A172 (cell line): Measurements from ENCODE around the gene BTG3. TPM values are rescaled to one million over a fixed set of nuclear protein-coding genes. Genes with fewer than 3 reads are reported as not detected.
A peak's percentile ranks its signal among the peaks of the same experiment; 100 is the strongest.

ENCODE experiments used
- DNase-seq: peaks from one replicate; pipeline ENCODE4 v3.0.0-alpha.2; 2015; ENCODE audit warnings: low spot score
- total RNA-seq: library from RNA; depleted of rRNA; stranded (reverse); fragments of >200 nt; shearing (Covaris generic); gene quantifications from 2 replicates; pipeline ENCODE4 v1.2.3, GENCODE V29; 2014

Gene BTG3
- total RNA-seq, 1 experiment from 2014 or later = 41.8 TPM

GRCh38 chr21:17585875-17586450 is 26.7 kb downstream of the BTG3 start:
- DNase-seq = peak; percentile 67

GRCh38 chr21:17583898-17584297 is 28.8 kb downstream of the BTG3 start:
- no peak for DNase-seq

GRCh38 chr21:17580319-17580718 is 32.4 kb downstream of the BTG3 start:
- DNase-seq = no peak

- no peak for DNase-seq
Observed at GRCh38 chr21:17578876-17579275, 33.8 kb downstream of the BTG3 start.

GRCh38 chr21:17578162-17578561 is 34.5 kb downstream of the BTG3 start:
- DNase-seq = no peak

GRCh38 chr21:17577701-17578100 is 35.0 kb downstream of the BTG3 start:
- DNase-seq = no peak

- DNase-seq = peak; percentile 7
Observed at GRCh38 chr21:17576080-17576835, 36.4 kb downstream of the BTG3 start.

- no peak for DNase-seq
Observed at GRCh38 chr21:17575076-17575475, 37.6 kb downstream of the BTG3 start.

- no peak for DNase-seq
Observed at GRCh38 chr21:17572431-17572830, 40.3 kb downstream of the BTG3 start.

GRCh38 chr21:17570786-17571185 is 41.9 kb downstream of the BTG3 start:
- DNase-seq = no peak

- no peak for DNase-seq
Observed at GRCh38 chr21:17560377-17561025, 52.2 kb downstream of the BTG3 start.

- peak; percentile 37 for DNase-seq
Observed at GRCh38 chr21:17554679-17555465, 57.8 kb downstream of the BTG3 start.

GRCh38 chr21:17554120-17554519 is 58.6 kb downstream of the BTG3 start:
- DNase-seq = no peak

GRCh38 chr21:17552410-17552809 is 60.3 kb downstream of the BTG3 start:
- DNase-seq = no peak

- no peak for DNase-seq
Observed at GRCh38 chr21:17550671-17551308, 61.9 kb downstream of the BTG3 start.

GRCh38 chr21:17548262-17548661 is 64.4 kb downstream of the BTG3 start:
- DNase-seq = no peak

- no peak for DNase-seq
Observed at GRCh38 chr21:17545007-17545406, 67.7 kb downstream of the BTG3 start.
